SK-N-SH (cell line): ENCODE measurements around the gene MARCHF7. TPM values are rescaled to one million over a fixed set of nuclear protein-coding genes. Genes with fewer than 3 reads are reported as not detected.

Source experiments
- CTCF ChIA-PET: fragments of 300-600, 350-600 bp; formaldehyde crosslinking; extraction: SDS; loops from one replicate; lab custom pipeline; 2021; lab: Yijun Ruan, JAX
- POLR2A ChIA-PET: fragments of 350-600 bp; sonication (Branson Sonifier 250); formaldehyde crosslinking; extraction: SDS; loops from one replicate; lab custom pipeline; 2020; ENCODE audit warnings: antibody characterized with exemption, inconsistent platforms; lab: Yijun Ruan, JAX
- DNase-seq: peaks from one replicate; pipeline ENCODE4 v3.0.0; 2012
- H2AFZ ChIP-seq: fragments of 200-600 bp; sonication (generic); 2 replicates; pipeline ENCODE4 v1.8.1; 2016; ENCODE audit warnings: antibody characterized with exemption, mild to moderate bottlenecking, low read depth
- H3F3A ChIP-seq: fragments of 200-600 bp; sonication (generic); replicated peaks from 2 replicates; pipeline ENCODE3; 2016; ENCODE audit warnings: antibody characterized with exemption, mild to moderate bottlenecking; ENCODE audit not compliant: insufficient read depth
- H3K27ac ChIP-seq, 2 experiments: fragments of 200-500 bp in 1 of 2; fragments of 200-600 bp in 1 of 2; sonication (Bioruptor generic) in 1 of 2; sonication (generic), shearing (Covaris generic) in 1 of 2; 2 replicates each; pipeline versions ENCODE4 v1.5.1 to v1.6.1; 2014 to 2016; ENCODE audit warnings: low read depth in 2 of 2, inconsistent platforms in 1 of 2, low read length in 1 of 2, mild to moderate bottlenecking in 1 of 2, mixed read lengths in 1 of 2
- H3K27me3 ChIP-seq: fragments of 200-600 bp; sonication (generic), shearing (Covaris generic); 2 replicates; pipeline ENCODE4 v1.6.1; 2016; ENCODE audit warnings: mixed run types; ENCODE audit not compliant: insufficient read depth
- H3K36me3 ChIP-seq, 2 experiments: fragments of 200-500 bp in 1 of 2; fragments of 200-600 bp in 1 of 2; sonication (Bioruptor generic) in 1 of 2; sonication (generic) in 1 of 2; replicated peaks in 1 of 2; 2 replicates each; pipeline versions ENCODE3 to v1.5.1; 2014 to 2016; ENCODE audit warnings: low read length in 1 of 2, mild to moderate bottlenecking in 1 of 2; ENCODE audit not compliant: insufficient read depth in 2 of 2, control insufficient read depth in 1 of 2
- H3K4me1 ChIP-seq, 2 experiments: fragments of 200-500 bp in 1 of 2; fragments of 200-600 bp in 1 of 2; sonication (Bioruptor generic) in 1 of 2; sonication (generic), shearing (Covaris generic) in 1 of 2; 2 replicates each; pipeline versions ENCODE4 v1.5.1 to v1.6.1; 2014 to 2016; ENCODE audit warnings: low read depth in 1 of 2, low read length in 1 of 2, mixed run types in 1 of 2; ENCODE audit not compliant: insufficient read depth in 2 of 2, control insufficient read depth in 1 of 2
- H3K4me2 ChIP-seq: fragments of 200-600 bp; sonication (generic), shearing (Covaris generic); 2 replicates; pipeline ENCODE4 v1.6.1; 2017; ENCODE audit warnings: mixed run types
- H3K4me3 ChIP-seq, 2 experiments: fragments of 200-500 bp in 1 of 2; fragments of 200-600 bp in 1 of 2; sonication (Bioruptor generic) in 1 of 2; sonication (generic), shearing (Covaris generic) in 1 of 2; 2 replicates each; pipeline versions ENCODE4 v1.5.1 to v1.8.1; 2014 to 2016; ENCODE audit warnings: low read depth in 2 of 2, inconsistent platforms in 1 of 2, low read length in 1 of 2, mild to moderate bottlenecking in 1 of 2, mixed read lengths in 1 of 2, moderate library complexity in 1 of 2
- H3K79me2 ChIP-seq: fragments of 200-600 bp; sonication (generic); 2 replicates; pipeline ENCODE4 v1.8.1; 2017; ENCODE audit warnings: mild to moderate bottlenecking; ENCODE audit not compliant: insufficient read depth
- H3K9ac ChIP-seq: fragments of 200-600 bp; sonication (generic); 2 replicates; pipeline ENCODE4 v1.6.1; 2017; ENCODE audit warnings: mixed run types
- H3K9me2 ChIP-seq: fragments of 200-600 bp; sonication (generic); 2 replicates; pipeline ENCODE4 v1.6.1; 2017; ENCODE audit warnings: mixed run types
- H3K9me3 ChIP-seq: fragments of 200-600 bp; sonication (generic); 2 replicates; pipeline ENCODE4 v1.6.1; 2017; ENCODE audit warnings: mixed run types, mild to moderate bottlenecking, moderate library complexity
- H4K20me1 ChIP-seq: fragments of 200-600 bp; sonication (generic); 2 replicates; pipeline ENCODE4 v1.6.1; 2017; ENCODE audit warnings: mild to moderate bottlenecking, mixed run types; ENCODE audit not compliant: insufficient read depth
- ELF1 ChIP-seq: IDR thresholded peaks from 2 replicates; pipeline ENCODE4 v1.4.0; 2012
- GABPA ChIP-seq: IDR thresholded peaks from 2 replicates; pipeline ENCODE4 v1.4.0; 2012; ENCODE audit warnings: low read depth, mild to moderate bottlenecking
- MEF2A ChIP-seq: IDR thresholded peaks from 2 replicates; pipeline ENCODE4 v1.4.0; 2012; ENCODE audit warnings: low read depth, borderline replicate concordance
- MXI1 ChIP-seq: IDR thresholded peaks from 2 replicates; pipeline ENCODE4 v1.6.1; 2012; ENCODE audit warnings: mild to moderate bottlenecking, low read depth, low read length, improper control_type of control experiment
- NRF1 ChIP-seq: IDR thresholded peaks from 2 replicates; pipeline ENCODE4 v1.6.1; 2012; ENCODE audit warnings: low read depth, mild to moderate bottlenecking, low read length
- POLR2AphosphoS5 ChIP-seq: IDR thresholded peaks from 2 replicates; pipeline ENCODE4 v1.6.1; 2012; ENCODE audit warnings: low read depth, low read length
- RAD21 ChIP-seq: IDR thresholded peaks from 2 replicates; pipeline ENCODE4 v1.6.1; 2012; ENCODE audit warnings: mild to moderate bottlenecking, low read length
- RCOR1 ChIP-seq: fragments of 150-350 bp; IDR thresholded peaks from 2 replicates; pipeline ENCODE4 v1.6.1; 2017; ENCODE audit warnings: antibody characterized with exemption, low read length
- REST ChIP-seq: IDR thresholded peaks from 2 replicates; pipeline ENCODE4 v1.6.1; 2012; ENCODE audit warnings: mild to moderate bottlenecking, low read depth, low read length, moderate library complexity
- RFX5 ChIP-seq: IDR thresholded peaks from 2 replicates; pipeline ENCODE4 v1.6.1; 2012; ENCODE audit warnings: mild to moderate bottlenecking, improper control_type of control experiment, low read length
- SMC3 ChIP-seq: IDR thresholded peaks from 2 replicates; pipeline ENCODE4 v1.6.1; 2012; ENCODE audit warnings: low read depth, low read length, improper control_type of control experiment
- TAF1 ChIP-seq: IDR thresholded peaks from 2 replicates; pipeline ENCODE4 v1.6.1; 2012; ENCODE audit warnings: low read depth, mild to moderate bottlenecking, low read length, moderate library complexity, borderline replicate concordance
- TEAD4 ChIP-seq: IDR thresholded peaks from 2 replicates; pipeline ENCODE4 v1.4.0; 2012; ENCODE audit warnings: mild to moderate bottlenecking, borderline replicate concordance; ENCODE audit not compliant: insufficient read depth
- USF1 ChIP-seq: IDR thresholded peaks from 2 replicates; pipeline ENCODE4 v1.4.0; 2012; ENCODE audit warnings: low read depth, borderline replicate concordance
- WGBS: methylation state at CpG from one replicate; pipeline ENCODE4 v1.1.6; 2017; ENCODE audit warnings: low lambda C conversion rate; 5-methylcytosine and 5-hydroxymethylcytosine counted together
- polyA plus RNA-seq, 3 experiments: library from polyadenylated mRNA; depleted of rRNA; stranded (reverse); fragments of >200 nt; gene quantifications; 2 replicates each; pipeline ENCODE4 v1.2.3, GENCODE V29; 2012
- TF ChIP-seq, protein P1 (sequence below): fragments of 200-600 bp; sonication (generic); IDR thresholded peaks from 2 replicates; pipeline ENCODE4 v1.6.1; 2017; ENCODE audit warnings: antibody characterized with exemption, mild to moderate bottlenecking, moderate library complexity

MARCHF7 gene
- polyA plus RNA-seq, 1 of the 3 experiments (the other 2 are of a cell fraction) = 20.3 TPM

GRCh38 chr2:159760326-159760725 is 48.0 kb downstream of the MARCHF7 start (continued):
- TF ChIP-seq, protein P1, sequence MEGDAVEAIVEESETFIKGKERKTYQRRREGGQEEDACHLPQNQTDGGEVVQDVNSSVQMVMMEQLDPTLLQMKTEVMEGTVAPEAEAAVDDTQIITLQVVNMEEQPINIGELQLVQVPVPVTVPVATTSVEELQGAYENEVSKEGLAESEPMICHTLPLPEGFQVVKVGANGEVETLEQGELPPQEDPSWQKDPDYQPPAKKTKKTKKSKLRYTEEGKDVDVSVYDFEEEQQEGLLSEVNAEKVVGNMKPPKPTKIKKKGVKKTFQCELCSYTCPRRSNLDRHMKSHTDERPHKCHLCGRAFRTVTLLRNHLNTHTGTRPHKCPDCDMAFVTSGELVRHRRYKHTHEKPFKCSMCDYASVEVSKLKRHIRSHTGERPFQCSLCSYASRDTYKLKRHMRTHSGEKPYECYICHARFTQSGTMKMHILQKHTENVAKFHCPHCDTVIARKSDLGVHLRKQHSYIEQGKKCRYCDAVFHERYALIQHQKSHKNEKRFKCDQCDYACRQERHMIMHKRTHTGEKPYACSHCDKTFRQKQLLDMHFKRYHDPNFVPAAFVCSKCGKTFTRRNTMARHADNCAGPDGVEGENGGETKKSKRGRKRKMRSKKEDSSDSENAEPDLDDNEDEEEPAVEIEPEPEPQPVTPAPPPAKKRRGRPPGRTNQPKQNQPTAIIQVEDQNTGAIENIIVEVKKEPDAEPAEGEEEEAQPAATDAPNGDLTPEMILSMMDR = no peak
- no peak for TF ChIP-seq GABPA
- no peak for TF ChIP-seq USF1
- no peak for TF ChIP-seq TAF1

DNA sequence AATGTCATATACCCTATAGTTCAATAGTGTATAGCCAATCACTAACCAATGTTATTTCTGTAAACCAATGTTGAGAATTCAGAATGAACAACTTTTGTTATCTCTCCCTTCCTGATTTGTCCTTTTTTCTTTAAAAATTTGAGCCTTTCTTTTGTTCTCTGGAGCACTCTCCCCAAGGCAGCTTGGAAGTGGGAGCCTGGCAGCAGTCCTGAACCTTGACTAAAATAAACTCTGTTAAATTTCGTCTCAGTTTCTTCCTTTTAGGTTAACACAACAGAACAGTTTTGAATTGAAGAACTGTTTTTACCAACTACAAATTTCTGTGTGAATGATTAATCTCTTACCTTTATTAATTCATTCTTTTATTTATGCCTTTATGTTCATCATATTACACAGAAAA is 49.8 kb downstream of the MARCHF7 start:
- no peaks in the 10 kb centered on the region; a peak in 1 of 4 replicates for H3K4me1 ChIP-seq
- H3K4me3 ChIP-seq = no peak overlapping the region
- no peak overlapping the region for H3K27ac ChIP-seq
- no peak overlapping the region for H3K9ac ChIP-seq
- DNase-seq = no peak
- 85% methylated on average over 1 of the region's 1 CpG for WGBS
- no peak overlapping the region for H3K4me2 ChIP-seq
- H3F3A ChIP-seq = peaks cover 8% of the 10 kb centered on the region
- no peaks in the 10 kb centered on the region for H3K27me3 ChIP-seq
- peaks cover 73% of the 10 kb centered on the region for H3K79me2 ChIP-seq
- no peak for TF ChIP-seq RCOR1
- TF ChIP-seq MEF2A = no peak
- TF ChIP-seq SMC3 = no peak
- no peak for TF ChIP-seq RAD21
- no peak for TF ChIP-seq ELF1
- TF ChIP-seq RFX5 = no peak
- no peak for TF ChIP-seq REST
- TF ChIP-seq GABPA = no peak
- TF ChIP-seq TEAD4 = no peak
- no peak for TF ChIP-seq MXI1
- no peak for TF ChIP-seq POLR2AphosphoS5
- TF ChIP-seq NRF1 = no peak
- no peak for TF ChIP-seq USF1
- ChIA-PET CTCF (interaction anchor here (1.5 kb wide), 1 partner anchor 15 kb away, joined by 5 read pairs; no protein-coding TSS in a partner anchor), POLR2A (no interaction called here)
- no peaks in the 10 kb centered on the region for H3K9me3 ChIP-seq
- H3K36me3 ChIP-seq = peaks cover 88 to 95% of the 10 kb centered on the region in 2 experiments
- no peak overlapping the region for H2AFZ ChIP-seq
- H3K9me2 ChIP-seq = no peaks in the 10 kb centered on the region
- H4K20me1 ChIP-seq = peaks cover 9% of the 10 kb centered on the region

Other genes starting within 250 kb of the MARCHF7 start
- 10.2 and 16.0 TPM in 2 replicates for gene BAZ2B, start 96.0 kb upstream of the MARCHF7 start, polyA plus RNA-seq (2012; rRNA removed)
- gene CD302, start 85.7 kb downstream of the MARCHF7 start, polyA plus RNA-seq (2012; rRNA removed) = 4.4 and 5.1 TPM in 2 replicates
- gene LY75, start 192.2 kb downstream of the MARCHF7 start, polyA plus RNA-seq (2012; rRNA removed) = not detected in 2 replicates